Esophagus squamous epithelium (tissue), 5 donors: ENCODE results near the gene ANTKMT. TPM values are rescaled to one million over a fixed set of nuclear protein-coding genes. Genes with fewer than 3 reads are reported as not detected.
"Not testable (repeated sequence)": the region's sequence is repeated elsewhere in the genome, so short reads cannot be mapped to it uniquely, and the experiment has no call there.

ENCODE experiments used
- DNase-seq: peaks from one replicate; lab custom pipeline; 2025; lab: John Stamatoyannopoulos, UW
- H3K27ac ChIP-seq, 4 donors: fragments of 200-600 bp; sonication (generic); one replicate each; pipeline ENCODE4 v1.5.1; 2016 to 2019; ENCODE audit warnings: mild to moderate bottlenecking in 1 of 4
- H3K27me3 ChIP-seq, 4 donors: fragments of 200-600 bp; sonication (generic); 1 replicate in 3 of 4; 2 replicates in 1 of 4; pipeline versions ENCODE4 v1.5.1 to v1.6.0; 2017 to 2021; ENCODE audit warnings: antibody characterized with exemption in 1 of 4
- H3K36me3 ChIP-seq, 3 donors: fragments of 200-600 bp; sonication (generic); one replicate each; pipeline ENCODE4 v1.5.1; 2016 to 2019
- H3K4me1 ChIP-seq, 3 donors: fragments of 200-600 bp; sonication (generic); one replicate each; pipeline ENCODE4 v1.5.1; 2017 to 2019
- H3K4me3 ChIP-seq, 4 donors: fragments of 200-600 bp; sonication (generic); 1 replicate in 3 of 4; 2 replicates in 1 of 4; pipeline ENCODE4 v1.5.1; 2016 to 2019; ENCODE audit warnings: mild to moderate bottlenecking in 2 of 4, moderate library complexity in 1 of 4
- H3K9me3 ChIP-seq, 3 donors: fragments of 200-600 bp; sonication (generic); one replicate each; pipeline ENCODE4 v1.5.1; 2016 to 2019
- CTCF ChIP-seq, 6 experiments: fragments of 450-650 bp in 4 of 6; fragments of 200-600 bp in 2 of 6; sonication (generic) in 2 of 6; IDR thresholded peaks; one replicate each; pipeline ENCODE4 v1.5.1; 2016 to 2019; ENCODE audit warnings: antibody characterized with exemption in 6 of 6, mild to moderate bottlenecking in 4 of 6, moderate library complexity in 4 of 6
- POLR2A ChIP-seq, 4 donors: fragments of 450-650 bp; IDR thresholded peaks; one replicate each; pipeline ENCODE4 v1.6.1; 2017; ENCODE audit warnings: antibody characterized with exemption in 4 of 4, mild to moderate bottlenecking in 4 of 4, moderate library complexity in 3 of 4
- WGBS, 2 donors: methylation state at CpG; one replicate each; pipeline ENCODE4 v1.1.5; 2018; 5-methylcytosine and 5-hydroxymethylcytosine counted together
- intact Hi-C: fragments of 100-400 bp; cut with DNase I; formaldehyde crosslinking; loops from one replicate; pipeline ENCODE4 v1.15.0; 2022
- total RNA-seq, 4 donors: library from RNA; depleted of rRNA; stranded (reverse); fragments of >200 nt; gene quantifications; one replicate each; pipeline ENCODE4 v1.1.0, GENCODE V29; 2016
- donor health status: DM: yes; HTN: yes; CAD: no.

ANTKMT gene
- total RNA-seq, 4 donors from 2014 or later, result 11.6 to 29.1 (median 24.2) TPM

DNA sequence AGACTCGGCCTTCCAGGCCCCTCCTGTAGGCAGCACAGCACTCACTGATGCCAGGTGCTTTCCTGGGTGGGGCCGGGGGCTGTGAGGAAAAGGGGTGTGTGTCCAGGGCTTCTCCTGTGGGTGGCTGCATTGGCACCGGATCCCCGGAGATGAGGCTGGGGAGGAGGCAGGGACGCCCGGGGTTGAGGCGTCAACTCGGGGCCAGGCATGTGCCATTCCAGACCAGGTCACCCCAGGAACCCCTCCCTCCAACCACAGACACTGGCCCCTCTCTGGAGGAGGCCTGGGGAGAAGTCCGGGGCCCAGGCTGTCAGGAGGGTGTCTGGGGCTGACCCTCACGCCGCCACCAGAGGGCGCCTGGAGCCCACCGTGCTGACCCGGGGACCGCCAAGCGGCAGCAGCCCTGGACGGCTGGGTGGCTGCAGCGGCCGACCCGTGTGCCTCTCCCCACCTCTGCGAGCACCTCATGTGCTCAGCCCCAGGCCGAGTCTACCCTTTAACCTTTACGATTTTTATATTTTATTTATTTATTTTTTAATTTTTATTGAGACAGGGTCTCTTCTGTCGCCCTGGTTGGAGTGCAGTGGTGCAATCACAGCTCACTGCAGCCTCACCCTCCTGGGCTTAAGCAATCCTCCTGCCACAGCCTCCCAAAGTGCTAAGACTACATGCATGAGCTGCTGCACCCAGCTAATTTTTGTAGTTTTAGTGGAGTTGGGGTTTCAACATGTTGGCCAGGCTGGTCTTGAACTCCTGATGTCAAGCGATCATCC lies 9.2 kb upstream of the ANTKMT start:
- Histone ChIP-seq H3K36me3 (no peaks in the 10 kb centered on the region), H3K27ac (no peak overlapping the region), H3K27me3 (peaks cover 6 to 82% (median 29%) of the 10 kb centered on the region in 4 donors), H3K4me1 (peaks cover 23 to 78% (median 26%) of the 10 kb centered on the region in 3 donors), H3K9me3 (no peaks in the 10 kb centered on the region), H3K4me3 (no peak overlapping the region)
- DNase-seq, result no peak
- TF ChIP-seq CTCF (IDR thresholded peaks at IDR 0.05) (peak; percentile 89 to 94 (median 91)), POLR2A (IDR thresholded peaks at IDR 0.05) (no peak)
- 7 to 10% methylated on average over 8 to 17 of the region's 25 CpGs for WGBS, 2 donors
- intact Hi-C loops, result loop anchor here (5.0 kb wide), 1 partner anchor 76 kb away; the partner anchor contains the start of genes CHTF18 and RPUSD1

- peak in 5 of 6 experiments; percentile 38 to 70 (median 42) for TF ChIP-seq CTCF (IDR thresholded peaks at IDR 0.05)
- Histone ChIP-seq H3K4me1 (peaks cover 23 to 75% (median 26%) of the 10 kb centered on the region in 3 donors), H3K27me3 (peaks cover 6 to 82% (median 25%) of the 10 kb centered on the region in 4 donors)
- not testable (repeated sequence) for DNase-seq, H3K9me3 ChIP-seq, H3K4me3 ChIP-seq, H3K36me3 ChIP-seq, H3K27ac ChIP-seq
- intact Hi-C loops, result loop anchor here (5.0 kb wide), 1 partner anchor 75 kb away; the partner anchor contains the start of genes CHTF18 and RPUSD1
- 18 to 25% methylated on average over 4 to 8 of the region's 13 CpGs for WGBS, 2 donors
These were observed 8.2 kb upstream of the ANTKMT start for GRCh38 chr16:712740-713250.

GRCh38 chr16:714079-714478 lies 6.9 kb upstream of the ANTKMT start:
- Histone ChIP-seq H3K27ac (no peak overlapping the region), H3K4me1 (peaks cover 23 to 70% (median 26%) of the 10 kb centered on the region in 3 donors), H3K4me3 (peak overlapping the region in 2 of 4 donors; percentile 70 to 87), H3K9me3 (no peaks in the 10 kb centered on the region), H3K36me3 (no peaks in the 10 kb centered on the region), H3K27me3 (peaks cover 6 to 74% (median 21%) of the 10 kb centered on the region in 4 donors)
- intact Hi-C loops, result loop anchor here (5.0 kb wide), 1 partner anchor 73 kb away; the partner anchor contains the start of genes CHTF18 and RPUSD1
- WGBS, 2 donors, result 43 to 83% methylated on average over 1 to 9 of the region's 11 CpGs
- DNase-seq, result no peak
- TF ChIP-seq CTCF (IDR thresholded peaks at IDR 0.05), result no peak
- TF ChIP-seq POLR2A (IDR thresholded peaks at IDR 0.05), result no peak

DNA sequence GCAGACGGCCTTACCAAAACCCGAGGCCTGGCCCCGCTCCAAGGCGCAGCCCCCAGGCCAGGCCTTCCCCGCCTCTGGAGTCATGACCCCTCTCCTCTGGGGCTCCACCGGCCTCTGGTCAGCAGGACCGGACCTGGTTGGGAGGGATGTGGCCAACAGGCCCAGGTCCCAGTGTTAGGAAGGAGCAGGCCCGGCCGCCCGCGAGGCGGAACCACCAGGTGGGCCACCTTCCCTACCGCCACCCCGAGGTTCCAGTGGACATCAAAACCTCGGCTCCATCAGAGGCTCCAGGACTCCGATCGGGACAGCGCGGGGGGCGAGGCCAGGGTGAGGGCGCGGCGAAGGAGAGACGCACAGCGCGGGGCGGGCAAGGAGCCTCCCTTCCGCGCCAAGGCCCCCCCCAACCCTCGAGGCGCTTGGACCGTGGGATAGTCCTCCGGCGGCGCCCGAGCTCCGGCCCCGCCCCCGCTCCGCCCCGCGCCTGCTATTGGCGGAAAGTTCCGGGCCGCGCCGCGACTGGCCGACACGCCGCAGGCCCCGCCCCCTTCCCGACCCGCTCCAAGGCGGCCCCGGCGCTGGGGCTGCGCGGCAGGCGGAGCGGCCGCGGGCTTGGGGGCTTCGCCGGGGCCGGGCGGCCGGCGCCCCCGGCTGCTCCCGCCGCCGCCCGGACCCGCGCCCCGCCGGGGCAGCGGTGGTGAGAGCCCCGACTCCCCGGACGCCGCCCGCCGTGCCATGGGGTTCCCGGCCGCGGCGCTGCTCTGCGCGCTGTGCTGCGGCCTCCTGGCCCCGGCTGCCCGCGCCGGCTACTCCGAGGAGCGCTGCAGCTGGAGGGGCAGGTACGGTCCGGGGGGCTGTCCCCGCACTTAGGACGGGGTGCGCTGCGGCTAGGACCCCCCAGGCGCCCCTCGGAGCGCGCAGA lies 6.1 kb upstream of the ANTKMT start, which contains the start of gene METRN:
TSS of gene METRN (plus strand) at position 561 of the 919 bp plus-strand sequence. CDS start at position 733, 172 bp downstream.
- Histone ChIP-seq H3K9me3 (no peaks in the 10 kb centered on the region), H3K27me3 (peaks cover 6 to 67% (median 18%) of the 10 kb centered on the region in 4 donors), H3K4me3 (peak within 1 kb of the TSS; percentile 52 to 87 (median 62)), H3K4me1 (peaks cover 23 to 74% (median 25%) of the 10 kb centered on the region in 3 donors), H3K27ac (peak within 1 kb of the TSS in 2 of 4 donors; percentile 36 to 61), H3K36me3 (no peaks in the 10 kb centered on the region)
- TF ChIP-seq CTCF (IDR thresholded peaks at IDR 0.05), result no peak
- peak in 1 of 4 donors; percentile 7 for TF ChIP-seq POLR2A (IDR thresholded peaks at IDR 0.05)
- intact Hi-C loops, result loop anchor here (5.0 kb wide), 1 partner anchor 72 kb away; the partner anchor contains the start of genes CHTF18 and RPUSD1
- DNase-seq, result no peak
- WGBS, 2 donors, result no CpG with 5 or more reads among the region's 108 CpGs
